GM12801 (cell line): ENCODE measurements around the gene SLC16A4.

Experiments
- CTCF ChIP-seq: IDR thresholded peaks from one replicate; pipeline ENCODE4 v1.5.1; 2011; ENCODE audit warnings: control low read depth; ENCODE audit not compliant: insufficient read length; ENCODE audit errors: extremely low read depth

SLC16A4 gene

GRCh38 chr1:110356379-110356778 is 34.4 kb downstream of the SLC16A4 start:
- no peak for TF ChIP-seq CTCF

- no peak for TF ChIP-seq CTCF
These were observed 35.5 kb downstream of the SLC16A4 start for GRCh38 chr1:110355321-110355720.

GRCh38 chr1:110350360-110350759 is 40.5 kb downstream of the SLC16A4 start:
- TF ChIP-seq CTCF, result no peak

- TF ChIP-seq CTCF, result no peak
These were observed 42.1 kb downstream of the SLC16A4 start for GRCh38 chr1:110348771-110349170.

- no peak for TF ChIP-seq CTCF
These were observed 42.8 kb downstream of the SLC16A4 start for GRCh38 chr1:110348050-110348449.

- TF ChIP-seq CTCF, result no peak
These were observed 43.5 kb downstream of the SLC16A4 start for GRCh38 chr1:110347182-110347893.

GRCh38 chr1:110346690-110347089 is 44.1 kb downstream of the SLC16A4 start:
- no peak for TF ChIP-seq CTCF

GRCh38 chr1:110345480-110345879 is 45.3 kb downstream of the SLC16A4 start:
- no peak for TF ChIP-seq CTCF
